ENCODE measurements around the gene LONRF3.
A peak's percentile ranks its signal among the peaks of the same experiment; 100 is the strongest.

LONRF3 gene

DNA sequence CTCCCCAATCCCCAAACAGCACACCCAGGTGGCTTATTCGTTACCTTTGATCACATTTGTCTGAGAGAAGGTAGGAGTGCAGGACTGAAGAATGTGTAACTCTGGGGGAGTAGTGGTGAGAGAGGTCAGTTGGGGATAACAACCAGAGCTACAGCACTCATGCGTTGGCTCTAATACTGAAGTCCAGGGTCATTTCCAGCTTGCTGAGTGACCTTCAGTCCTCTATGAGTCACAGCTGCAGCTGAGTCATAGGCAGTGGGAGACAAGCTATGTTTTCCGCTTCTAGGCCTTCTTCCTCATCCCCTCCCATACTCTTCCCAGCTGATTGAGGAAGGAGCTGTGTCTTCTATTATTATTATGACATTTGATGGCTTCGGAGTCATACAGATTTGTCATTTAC, 66.8 kb downstream of the LONRF3 start:
- DNase-seq: peak; percentile 41

DNA sequence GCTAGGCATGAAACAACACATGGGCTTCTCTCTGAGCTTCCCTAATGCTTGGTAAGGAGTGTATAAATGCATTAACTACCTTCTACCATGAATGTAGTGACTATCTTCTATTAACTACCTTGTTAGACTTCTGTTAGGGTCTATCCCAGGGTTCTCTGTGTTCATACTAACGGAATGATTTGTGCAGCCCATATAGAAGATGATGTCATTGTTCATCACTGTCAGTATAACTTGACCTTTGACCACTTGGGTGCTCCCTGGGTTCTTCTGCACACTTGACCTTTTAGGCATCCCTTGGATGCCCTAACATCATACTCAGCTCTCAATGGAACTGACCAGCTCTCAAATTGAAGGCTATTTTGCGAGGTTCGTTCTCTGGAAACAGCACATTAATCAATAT, 67.6 kb downstream of the LONRF3 start:
- no peak for DNase-seq

DNA sequence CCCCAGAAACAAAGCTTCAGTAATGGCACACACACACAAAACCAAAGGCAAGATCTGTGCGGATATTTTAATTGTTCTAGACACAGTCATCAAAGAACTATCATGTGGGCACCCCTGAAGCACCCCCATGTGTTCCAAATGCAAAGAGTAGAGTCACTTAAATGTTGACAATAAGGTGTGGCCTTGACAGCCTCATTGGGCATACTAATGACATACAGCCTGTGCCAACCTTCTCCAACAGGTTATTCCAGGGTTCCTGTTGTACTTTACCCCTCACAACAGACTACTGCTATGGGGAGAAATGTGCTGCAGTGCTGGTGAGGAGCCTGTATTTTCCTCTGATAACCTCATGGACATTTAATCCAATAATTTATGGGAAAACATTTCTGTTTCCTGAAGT, 68.6 kb downstream of the LONRF3 start:
- DNase-seq: no peak

DNA sequence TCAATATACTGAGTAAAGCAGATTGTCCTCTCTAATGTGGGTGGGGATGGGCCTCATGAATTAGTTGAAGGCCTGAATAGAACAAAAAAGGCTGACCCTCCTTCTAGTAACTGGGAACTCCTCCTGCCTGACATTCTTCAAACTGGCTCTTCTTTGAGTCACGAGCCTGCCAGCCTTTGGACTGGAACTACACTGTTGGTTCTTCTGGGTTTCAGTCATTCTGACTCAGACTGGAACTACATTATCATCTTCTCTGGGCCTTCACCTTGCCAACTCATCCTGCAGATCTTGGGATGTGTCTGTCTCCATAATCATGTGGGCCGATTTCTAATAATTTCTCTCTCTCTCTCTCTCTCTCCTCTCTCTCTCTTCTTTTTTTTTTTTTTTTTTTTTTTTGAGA, 71.5 kb downstream of the LONRF3 start:
- DNase-seq: no peak

DNA sequence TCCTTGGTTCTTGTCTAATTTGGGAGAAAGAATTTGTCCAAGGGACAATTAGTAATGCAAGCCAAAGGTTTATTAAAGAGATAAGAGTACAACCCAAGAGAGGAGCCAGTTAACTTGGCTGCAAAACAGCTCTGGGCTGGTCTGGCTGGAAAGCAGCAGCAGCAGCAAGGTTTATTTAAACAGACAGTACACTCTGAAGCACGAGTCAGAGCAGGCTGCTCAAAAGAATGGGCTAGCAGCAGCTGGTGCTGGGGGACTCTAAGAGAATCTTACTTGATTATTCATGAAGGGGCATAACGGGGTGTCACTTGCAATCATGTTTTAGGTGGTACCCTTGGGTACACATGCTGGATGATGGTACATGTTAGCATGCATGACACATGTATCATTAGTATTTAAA, 81.3 kb downstream of the LONRF3 start:
- no peak for DNase-seq

DNA sequence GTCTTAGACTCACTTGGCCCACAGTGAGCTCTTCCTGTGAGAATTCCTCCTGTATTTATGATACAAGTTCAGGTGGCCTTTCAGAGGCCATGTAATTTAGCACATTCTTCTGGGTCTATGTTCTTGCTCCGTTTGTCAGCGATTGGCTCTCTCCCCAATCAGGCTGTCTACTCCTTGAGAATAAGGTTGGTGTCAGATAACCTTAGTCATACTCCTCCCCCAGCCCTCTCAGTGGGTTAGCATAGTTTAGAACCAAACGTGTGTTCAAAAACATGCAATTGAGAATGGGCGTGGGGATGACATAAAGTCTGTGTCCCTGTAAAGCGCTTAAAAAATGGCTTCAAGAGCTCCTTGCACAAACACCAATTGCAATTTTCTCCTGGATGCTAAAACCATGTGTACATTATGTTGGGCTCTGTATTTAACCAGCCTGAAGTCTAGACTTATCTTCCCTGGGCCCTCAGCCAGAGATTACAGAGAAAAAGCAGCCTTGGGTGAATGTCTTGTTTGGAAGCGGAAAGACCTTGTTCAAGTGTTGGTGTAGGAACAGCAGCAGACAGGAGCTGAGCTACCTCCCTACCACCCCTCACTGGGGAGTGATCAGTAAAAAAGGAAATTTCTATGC, 88.4 kb downstream of the LONRF3 start:
- no peak for DNase-seq

DNA sequence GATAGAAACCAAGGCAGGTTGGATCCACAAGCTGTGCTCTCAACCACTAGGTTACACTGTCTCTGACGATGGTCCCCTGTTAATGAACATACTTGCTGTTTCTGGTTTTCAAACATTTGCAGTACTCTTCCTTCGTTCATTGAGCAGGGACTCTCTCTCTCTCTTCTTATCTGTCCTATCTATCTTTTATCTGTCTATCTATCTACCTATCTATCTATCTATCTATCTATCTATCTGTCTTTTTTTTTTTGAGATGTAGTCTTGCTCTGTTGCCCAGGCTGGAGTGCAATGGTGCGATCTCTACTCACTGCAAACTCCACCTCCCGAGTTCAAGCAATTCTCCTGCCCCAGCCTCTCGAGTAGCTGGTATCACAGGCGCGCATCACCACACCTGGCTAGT, 89.0 kb downstream of the LONRF3 start:
- DNase-seq: no peak

DNA sequence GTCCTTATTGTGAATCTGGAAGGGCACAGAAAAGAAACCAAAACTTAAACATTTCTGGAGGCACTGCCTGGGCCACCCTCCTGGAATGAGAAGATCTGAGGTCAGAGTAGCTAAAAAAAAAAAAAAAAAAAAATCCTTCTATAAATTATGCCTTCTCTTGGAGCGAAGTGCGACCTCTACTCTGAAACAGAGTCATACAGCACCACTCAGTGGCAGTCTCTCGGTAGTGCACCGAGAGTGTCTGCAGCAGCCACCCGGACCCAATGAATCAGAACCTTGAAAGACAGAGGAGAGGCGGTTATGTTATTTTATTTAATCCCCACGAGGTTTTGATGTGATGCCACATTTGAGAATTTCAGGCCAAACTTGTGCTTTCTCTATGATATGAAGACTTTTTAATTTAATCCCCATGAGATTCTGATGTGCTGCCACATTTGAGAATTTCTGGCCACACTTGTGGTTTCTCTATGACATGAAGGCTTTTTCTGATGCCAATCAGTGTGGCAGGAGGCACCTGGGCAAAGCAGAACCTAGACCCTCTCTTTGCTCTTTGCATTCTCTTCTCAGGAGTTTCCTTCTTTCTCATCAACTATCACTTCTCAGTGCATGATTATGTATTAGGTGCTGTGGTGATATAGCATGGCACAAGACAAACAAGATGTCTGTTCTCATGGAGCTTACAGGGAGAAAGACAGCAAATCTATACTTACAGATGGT, 92.8 kb downstream of the LONRF3 start:
- DNase-seq: peak; percentile 27

All from CD4-positive, alpha-beta T cell treated with Interleukin-15 for 1 hour (primary cell).